HG03108 (cell line): ENCODE results near the gene CDX2.

Experiments used
- ATAC-seq: cut with Tn5 transposase; IDR thresholded peaks from one replicate; pipeline ENCODE4 v1.9.1; 2021; ENCODE audit warnings: moderate library complexity; ENCODE audit not compliant: unreplicated experiment

Gene CDX2

GRCh38 chr13:27933118-27933517 lies 36.0 kb downstream of the CDX2 start:
- ATAC-seq = no peak

GRCh38 chr13:27929868-27930267 lies 39.2 kb downstream of the CDX2 start:
- ATAC-seq = no peak

GRCh38 chr13:27928805-27929753 lies 40.0 kb downstream of the CDX2 start:
- ATAC-seq = no peak

GRCh38 chr13:27928353-27928804 lies 40.7 kb downstream of the CDX2 start:
- no peak for ATAC-seq

GRCh38 chr13:27927444-27928352 lies 41.4 kb downstream of the CDX2 start:
- ATAC-seq = no peak

GRCh38 chr13:27926644-27927434 lies 42.3 kb downstream of the CDX2 start:
- ATAC-seq = no peak

- ATAC-seq = no peak
Measured at GRCh38 chr13:27925220-27925991, 43.7 kb downstream of the CDX2 start.

GRCh38 chr13:27924529-27925141 lies 44.5 kb downstream of the CDX2 start:
- no peak for ATAC-seq

- ATAC-seq = no peak
Measured at GRCh38 chr13:27923794-27924528, 45.2 kb downstream of the CDX2 start.

GRCh38 chr13:27922883-27923612 lies 46.1 kb downstream of the CDX2 start:
- no peak for ATAC-seq

GRCh38 chr13:27921961-27922882 lies 46.9 kb downstream of the CDX2 start:
- no peak for ATAC-seq

- ATAC-seq = no peak
Measured at GRCh38 chr13:27921421-27921960, 47.6 kb downstream of the CDX2 start.

GRCh38 chr13:27920677-27921420 lies 48.3 kb downstream of the CDX2 start:
- no peak for ATAC-seq

- ATAC-seq = no peak
Measured at GRCh38 chr13:27919934-27920676, 49.0 kb downstream of the CDX2 start, which contains the start of gene PDX1. Gene PDX1 (plus strand): TSS chr13:27920000. CDS start chr13:27920139, 139 bp downstream.

- ATAC-seq = no peak
Measured at GRCh38 chr13:27919659-27919933, 49.5 kb downstream of the CDX2 start.
